WERI-Rb-1 (cell line): ENCODE results near the gene SUSD4.

Source experiments
- DNase-seq: peaks from one replicate; pipeline ENCODE4 v3.0.0-alpha.2; 2020
- H3K27ac ChIP-seq: fragments of 250-450 bp; sonication (Bioruptor Pico); 2 replicates; pipeline ENCODE4 v1.5.1; 2020; ENCODE audit warnings: mild to moderate bottlenecking, moderate library complexity
- H3K27me3 ChIP-seq: fragments of 250-450 bp; sonication (Bioruptor Pico); 2 replicates; pipeline ENCODE4 v1.5.1; 2021; ENCODE audit warnings: mild to moderate bottlenecking, low read depth, moderate library complexity; ENCODE audit not compliant: insufficient read depth, severe bottlenecking
- H3K36me3 ChIP-seq: fragments of 250-450 bp; sonication (Bioruptor Pico); 2 replicates; pipeline ENCODE4 v1.5.1; 2020; ENCODE audit warnings: mild to moderate bottlenecking, moderate library complexity
- H3K4me3 ChIP-seq: 2 replicates; pipeline ENCODE4 v1.5.1; 2011; ENCODE audit warnings: low read depth, mild to moderate bottlenecking, control low read depth, low read length
- H3K9me3 ChIP-seq: fragments of 250-450 bp; sonication (Bioruptor Pico); 2 replicates; pipeline ENCODE4 v1.5.1; 2021; ENCODE audit warnings: mild to moderate bottlenecking, moderate library complexity; ENCODE audit not compliant: severe bottlenecking
- TF ChIP-seq, protein P1 (sequence below): IDR thresholded peaks from 2 replicates; pipeline ENCODE4 v1.5.1; 2011; ENCODE audit warnings: low read depth, mild to moderate bottlenecking, control low read depth, inconsistent platforms, low read length

SUSD4 gene

GRCh38 chr1:223264983-223265908 is 98.7 kb downstream of the SUSD4 start:
- Histone ChIP-seq H3K4me3 (no peak overlapping the region), H3K27me3 (no peaks in the 10 kb centered on the region), H3K27ac (no peak overlapping the region), H3K36me3 (no peaks in the 10 kb centered on the region), H3K9me3 (no peaks in the 10 kb centered on the region)
- TF ChIP-seq, protein P1, sequence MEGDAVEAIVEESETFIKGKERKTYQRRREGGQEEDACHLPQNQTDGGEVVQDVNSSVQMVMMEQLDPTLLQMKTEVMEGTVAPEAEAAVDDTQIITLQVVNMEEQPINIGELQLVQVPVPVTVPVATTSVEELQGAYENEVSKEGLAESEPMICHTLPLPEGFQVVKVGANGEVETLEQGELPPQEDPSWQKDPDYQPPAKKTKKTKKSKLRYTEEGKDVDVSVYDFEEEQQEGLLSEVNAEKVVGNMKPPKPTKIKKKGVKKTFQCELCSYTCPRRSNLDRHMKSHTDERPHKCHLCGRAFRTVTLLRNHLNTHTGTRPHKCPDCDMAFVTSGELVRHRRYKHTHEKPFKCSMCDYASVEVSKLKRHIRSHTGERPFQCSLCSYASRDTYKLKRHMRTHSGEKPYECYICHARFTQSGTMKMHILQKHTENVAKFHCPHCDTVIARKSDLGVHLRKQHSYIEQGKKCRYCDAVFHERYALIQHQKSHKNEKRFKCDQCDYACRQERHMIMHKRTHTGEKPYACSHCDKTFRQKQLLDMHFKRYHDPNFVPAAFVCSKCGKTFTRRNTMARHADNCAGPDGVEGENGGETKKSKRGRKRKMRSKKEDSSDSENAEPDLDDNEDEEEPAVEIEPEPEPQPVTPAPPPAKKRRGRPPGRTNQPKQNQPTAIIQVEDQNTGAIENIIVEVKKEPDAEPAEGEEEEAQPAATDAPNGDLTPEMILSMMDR, result no peak
- no peak for DNase-seq

- Histone ChIP-seq H3K9me3 (no peaks in the 10 kb centered on the region), H3K4me3 (no peak overlapping the region), H3K27me3 (no peaks in the 10 kb centered on the region), H3K27ac (no peak overlapping the region), H3K36me3 (no peaks in the 10 kb centered on the region)
- DNase-seq, result no peak
- TF ChIP-seq, protein P1, result no peak
These were observed 99.4 kb downstream of the SUSD4 start for GRCh38 chr1:223264529-223264928.

DNA sequence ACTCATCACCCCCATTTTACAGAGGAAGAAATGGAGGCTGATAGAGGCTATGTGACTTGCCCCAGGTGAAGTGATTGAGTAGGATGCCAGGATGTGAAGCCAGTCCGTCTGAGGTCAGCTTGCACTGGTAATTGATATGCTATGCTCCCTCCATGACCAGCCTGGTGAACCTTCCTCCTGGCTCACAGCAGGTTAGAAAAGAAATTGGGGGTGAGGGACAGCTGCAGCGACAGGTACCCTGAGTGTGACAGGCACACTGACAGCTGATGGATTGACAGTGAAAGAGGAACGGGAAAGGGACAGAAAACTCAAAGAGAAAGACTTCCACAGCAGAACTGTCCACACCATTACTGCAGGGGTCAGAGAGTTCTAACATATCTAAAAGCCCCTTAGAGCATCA is 102.1 kb downstream of the SUSD4 start:
- no peaks in the 10 kb centered on the region for H3K36me3 ChIP-seq
- no peak for DNase-seq
- H3K27ac ChIP-seq, result no peak overlapping the region
- H3K4me3 ChIP-seq, result no peak overlapping the region
- no peaks in the 10 kb centered on the region for H3K27me3 ChIP-seq
- no peaks in the 10 kb centered on the region for H3K9me3 ChIP-seq
- TF ChIP-seq, protein P1, result no peak

DNA sequence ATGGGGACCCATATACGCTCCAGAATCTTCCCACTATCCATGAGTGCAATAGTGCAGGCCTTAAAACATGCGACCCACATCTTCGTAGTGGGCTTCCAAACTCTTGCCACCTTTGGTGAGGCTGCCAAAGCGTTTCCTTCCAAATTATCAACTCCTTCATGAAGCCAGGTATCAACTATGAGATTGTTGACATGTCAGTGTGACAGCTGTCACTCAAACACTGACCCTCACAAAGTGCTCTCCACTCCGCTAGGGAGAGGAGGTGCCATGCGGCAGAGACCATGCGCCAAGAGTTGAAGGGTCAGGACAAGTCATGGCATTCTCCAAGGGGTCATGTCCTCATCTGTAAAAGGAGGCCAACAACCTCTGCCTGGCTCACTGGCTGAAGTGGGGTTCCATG is 103.3 kb downstream of the SUSD4 start:
- TF ChIP-seq, protein P1, result no peak
- H3K27me3 ChIP-seq, result no peaks in the 10 kb centered on the region

DNA sequence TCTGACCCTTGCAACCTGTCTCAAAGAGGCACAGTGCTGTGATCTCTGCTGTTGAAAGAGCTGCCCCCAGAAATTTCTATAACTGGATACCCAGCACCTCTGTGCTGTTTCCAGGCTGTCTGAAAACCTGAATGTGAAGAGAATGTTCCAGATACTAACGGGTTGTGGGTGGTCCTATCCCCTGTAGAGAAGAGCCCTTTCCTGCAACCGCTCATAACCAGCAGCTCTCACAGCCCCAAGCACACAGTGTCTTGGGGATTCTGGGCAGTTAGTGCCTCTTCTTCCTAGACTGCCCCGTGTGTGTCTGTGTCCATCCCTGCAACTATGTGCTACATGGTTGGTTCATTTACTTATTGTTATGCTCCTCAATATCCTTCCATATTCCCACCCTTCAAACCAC is 104.5 kb downstream of the SUSD4 start:
- TF ChIP-seq, protein P1, result no peak
- Histone ChIP-seq H3K27ac (no peak overlapping the region), H3K4me3 (no peak overlapping the region), H3K9me3 (no peaks in the 10 kb centered on the region), H3K36me3 (no peaks in the 10 kb centered on the region), H3K27me3 (no peaks in the 10 kb centered on the region)
- DNase-seq, result no peak

More for the DNA sequence above, 103.3 kb downstream of the SUSD4 start:
- Histone ChIP-seq H3K9me3 (no peaks in the 10 kb centered on the region), H3K27ac (no peak overlapping the region), H3K36me3 (no peaks in the 10 kb centered on the region), H3K4me3 (no peak overlapping the region)
- no peak for DNase-seq

DNA sequence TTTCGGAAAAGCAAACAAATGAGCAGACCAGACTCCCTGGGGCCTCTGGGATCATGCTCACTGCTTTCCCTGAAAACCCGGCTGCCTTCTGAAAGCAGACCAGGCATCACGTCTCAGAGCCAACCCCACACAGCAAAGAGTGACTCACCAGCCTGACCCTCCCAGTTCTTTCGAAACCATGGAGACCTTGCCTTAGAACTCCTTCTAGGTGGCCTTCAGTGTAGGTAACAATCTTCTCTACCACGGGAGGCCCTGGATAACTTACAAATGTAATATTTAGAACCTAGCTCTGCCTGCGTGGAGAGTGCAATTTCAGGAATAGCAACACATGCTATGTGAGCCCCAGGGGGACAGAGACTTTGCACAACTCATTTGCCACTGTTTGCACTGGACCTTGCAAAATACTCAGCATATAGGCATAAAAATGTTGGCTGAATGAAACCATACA is 105.2 kb downstream of the SUSD4 start:
- TF ChIP-seq, protein P1, result no peak
- Histone ChIP-seq H3K36me3 (no peaks in the 10 kb centered on the region), H3K9me3 (no peaks in the 10 kb centered on the region), H3K27ac (no peak overlapping the region), H3K27me3 (no peaks in the 10 kb centered on the region), H3K4me3 (no peak overlapping the region)
- no peak for DNase-seq
